Ureter (tissue), 1 donor: ENCODE measurements around the gene ATP10B. TPM values are rescaled to one million over a fixed set of nuclear protein-coding genes. Genes with fewer than 3 reads are reported as not detected.

Source experiments
- DNase-seq: peaks from one replicate; pipeline ENCODE4 v3.0.0-alpha.2; 2020; ENCODE audit warnings: low spot score
- total RNA-seq: library from RNA; stranded (reverse); gene quantifications from one replicate; pipeline ENCODE4 v1.2.4, GENCODE V29; 2023
- donor health status: DM: yes; HTN: yes; CAD: no.

Gene ATP10B
- total RNA-seq, 1 donor from 2014 or later, result 25.1 TPM

GRCh38 chr5:160637357-160638090 is 214.5 kb downstream of the ATP10B start:
- no peak for DNase-seq

- no peak for DNase-seq
Observed at GRCh38 chr5:160635663-160636062, 216.3 kb downstream of the ATP10B start.

GRCh38 chr5:160635046-160635445 is 217.0 kb downstream of the ATP10B start:
- no peak for DNase-seq

GRCh38 chr5:160629003-160629402 is 223.0 kb downstream of the ATP10B start:
- DNase-seq, result no peak

GRCh38 chr5:160628619-160628968 is 223.4 kb downstream of the ATP10B start:
- no peak for DNase-seq

- DNase-seq, result no peak
Observed at GRCh38 chr5:160627921-160628618, 223.9 kb downstream of the ATP10B start.

GRCh38 chr5:160626322-160626721 is 225.7 kb downstream of the ATP10B start:
- DNase-seq, result no peak

GRCh38 chr5:160621526-160621925 is 230.5 kb downstream of the ATP10B start:
- no peak for DNase-seq

- no peak for DNase-seq
Observed at GRCh38 chr5:160620401-160620800, 231.6 kb downstream of the ATP10B start.

- no peak for DNase-seq
Observed at GRCh38 chr5:160619381-160619780, 232.6 kb downstream of the ATP10B start.

GRCh38 chr5:160618286-160618685 is 233.7 kb downstream of the ATP10B start:
- no peak for DNase-seq

GRCh38 chr5:160616712-160617497 is 235.1 kb downstream of the ATP10B start:
- no peak for DNase-seq

- DNase-seq, result no peak
Observed at GRCh38 chr5:160614136-160614535, 237.9 kb downstream of the ATP10B start.

- DNase-seq, result no peak
Observed at GRCh38 chr5:160605266-160605665, 246.7 kb downstream of the ATP10B start.

GRCh38 chr5:160604484-160604883 is 247.5 kb downstream of the ATP10B start:
- no peak for DNase-seq

- DNase-seq, result no peak
Observed at GRCh38 chr5:160602744-160603143, 249.3 kb downstream of the ATP10B start.

GRCh38 chr5:160601046-160601445 is 251.0 kb downstream of the ATP10B start:
- DNase-seq, result no peak

- no peak for DNase-seq
Observed at GRCh38 chr5:160573318-160573717, 278.7 kb downstream of the ATP10B start.

- no peak for DNase-seq
Observed at GRCh38 chr5:160567031-160567705, 284.8 kb downstream of the ATP10B start.

- no peak for DNase-seq
Observed at GRCh38 chr5:160565376-160565775, 286.6 kb downstream of the ATP10B start.

GRCh38 chr5:160556846-160557245 is 295.2 kb downstream of the ATP10B start:
- no peak for DNase-seq
